ENCODE data around the gene STX18.

STX18 gene

DNA sequence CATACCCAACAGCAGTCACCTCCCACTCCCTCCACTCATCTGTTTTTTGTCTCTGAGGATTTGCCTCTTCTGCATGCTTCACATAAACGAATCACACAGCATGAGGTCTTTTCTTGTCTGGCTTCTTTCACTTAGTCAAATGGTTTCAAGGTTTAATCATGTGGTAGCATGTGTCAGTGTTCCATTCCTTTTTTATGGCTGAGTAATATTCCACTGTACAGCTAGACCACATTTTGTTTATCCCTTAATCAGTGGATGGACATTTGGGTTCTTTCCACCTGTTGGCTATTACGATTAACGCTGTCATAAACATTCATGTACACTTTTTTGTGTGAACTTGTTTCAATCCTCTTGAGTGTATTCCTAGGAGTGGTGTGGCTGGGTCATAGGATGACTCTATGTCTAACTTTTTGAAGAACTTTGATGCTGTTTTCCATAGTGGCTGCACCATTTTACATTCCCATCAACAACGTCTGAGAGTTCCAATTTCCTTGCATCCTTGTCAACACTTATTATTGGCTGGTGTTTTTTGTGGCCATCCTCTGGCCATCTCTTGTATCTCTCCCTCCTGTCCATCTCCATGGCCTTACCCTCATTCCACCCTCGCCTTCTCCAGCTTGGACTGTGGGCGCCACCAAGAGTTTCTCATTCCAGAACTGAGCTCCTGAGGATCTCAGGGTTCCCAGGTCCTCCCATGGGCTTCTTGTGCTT, 167.3 kb downstream of the STX18 start:
- no peak for DNase-seq

All from GOT3 (cell line).